Stomach (tissue), 4 donors: ENCODE results near the gene TPCN1.

ENCODE experiments used
- POLR2AphosphoS5 ChIP-seq, 3 donors: sonication (generic); formaldehyde crosslinking; IDR thresholded peaks; one replicate each; pipeline ENCODE4 v1.6.1; 2016; ENCODE audit warnings: antibody characterized with exemption in 3 of 3
- TF ChIP-seq, protein P1 (sequence below), 7 experiments: fragments of 450-650 bp in 4 of 7; fragments of 200-600 bp in 3 of 7; sonication (generic) in 3 of 7; IDR thresholded peaks; one replicate each; pipeline ENCODE4 v1.5.1; 2016 to 2019; ENCODE audit warnings: antibody characterized with exemption in 7 of 7, control low read depth in 2 of 7, mild to moderate bottlenecking in 1 of 7

DNA sequence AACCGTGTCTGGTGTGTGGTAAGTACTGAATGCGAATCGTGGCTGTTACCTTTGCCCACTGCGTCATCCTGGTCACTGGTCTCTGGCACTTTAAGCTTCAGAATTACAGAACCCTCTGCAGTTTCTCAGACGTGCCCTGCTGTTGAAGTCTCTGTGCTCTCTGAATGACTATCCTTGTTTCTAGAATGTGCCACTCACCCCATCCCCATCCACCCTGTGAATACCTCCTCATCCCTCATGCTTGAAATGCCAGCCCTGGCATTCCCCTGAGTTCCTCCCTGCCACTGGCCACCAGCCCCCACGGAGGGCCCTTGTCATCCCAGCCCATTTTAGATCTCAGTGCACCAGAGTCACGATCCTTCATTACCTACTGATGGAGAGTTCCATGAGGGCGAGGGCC is 21.3 kb downstream of the TPCN1 start:
- no peak for TF ChIP-seq POLR2AphosphoS5 (IDR thresholded peaks at IDR 0.05)
- TF ChIP-seq, protein P1, sequence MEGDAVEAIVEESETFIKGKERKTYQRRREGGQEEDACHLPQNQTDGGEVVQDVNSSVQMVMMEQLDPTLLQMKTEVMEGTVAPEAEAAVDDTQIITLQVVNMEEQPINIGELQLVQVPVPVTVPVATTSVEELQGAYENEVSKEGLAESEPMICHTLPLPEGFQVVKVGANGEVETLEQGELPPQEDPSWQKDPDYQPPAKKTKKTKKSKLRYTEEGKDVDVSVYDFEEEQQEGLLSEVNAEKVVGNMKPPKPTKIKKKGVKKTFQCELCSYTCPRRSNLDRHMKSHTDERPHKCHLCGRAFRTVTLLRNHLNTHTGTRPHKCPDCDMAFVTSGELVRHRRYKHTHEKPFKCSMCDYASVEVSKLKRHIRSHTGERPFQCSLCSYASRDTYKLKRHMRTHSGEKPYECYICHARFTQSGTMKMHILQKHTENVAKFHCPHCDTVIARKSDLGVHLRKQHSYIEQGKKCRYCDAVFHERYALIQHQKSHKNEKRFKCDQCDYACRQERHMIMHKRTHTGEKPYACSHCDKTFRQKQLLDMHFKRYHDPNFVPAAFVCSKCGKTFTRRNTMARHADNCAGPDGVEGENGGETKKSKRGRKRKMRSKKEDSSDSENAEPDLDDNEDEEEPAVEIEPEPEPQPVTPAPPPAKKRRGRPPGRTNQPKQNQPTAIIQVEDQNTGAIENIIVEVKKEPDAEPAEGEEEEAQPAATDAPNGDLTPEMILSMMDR (IDR thresholded peaks at IDR 0.05) = no peak
